Stimulated activated CD8-positive, alpha-beta memory T cell treated with anti-CD3 and anti-CD28 coated beads, Interleukin-15, amount 100 ng/mL, for 48 hours (primary cell): ENCODE results near the gene HDAC7.
A peak's percentile ranks its signal among the peaks of the same experiment; 100 is the strongest.
"Not testable (repeated sequence)": the region's sequence is repeated elsewhere in the genome, so short reads cannot be mapped to it uniquely, and the experiment has no call there.

Source experiments
- DNase-seq, 2 donors: peaks; one replicate each; pipeline ENCODE4 v3.0.0-alpha.2; 2020; ENCODE audit warnings: low read depth in 2 of 2

The HDAC7 gene

DNA sequence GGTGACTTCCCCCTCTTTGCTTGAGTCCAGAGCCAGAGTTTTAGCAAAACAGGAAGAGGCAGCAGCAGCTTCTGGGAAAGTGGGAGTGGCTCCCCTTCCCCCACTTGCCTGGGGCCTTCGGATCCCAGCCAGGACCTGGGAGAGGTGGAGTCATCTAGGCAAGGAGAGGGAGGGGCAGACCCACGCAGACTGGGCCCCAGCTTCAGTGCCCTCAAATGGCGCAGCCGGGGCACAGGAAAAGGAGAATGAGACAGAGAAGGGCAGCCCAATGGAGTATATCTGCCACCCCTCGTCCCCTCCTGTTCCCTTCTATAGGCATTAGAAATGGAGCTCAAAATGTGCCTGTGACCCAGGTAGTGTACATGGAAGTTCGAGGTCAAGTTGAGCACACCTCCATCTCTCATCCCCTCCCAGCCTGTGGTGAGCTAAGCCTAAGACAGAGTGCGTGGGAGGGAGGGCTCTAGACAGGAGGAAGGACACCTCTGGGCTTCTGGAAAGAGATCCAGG is 9.3 kb upstream of the HDAC7 start:
- DNase-seq, result no peak

DNA sequence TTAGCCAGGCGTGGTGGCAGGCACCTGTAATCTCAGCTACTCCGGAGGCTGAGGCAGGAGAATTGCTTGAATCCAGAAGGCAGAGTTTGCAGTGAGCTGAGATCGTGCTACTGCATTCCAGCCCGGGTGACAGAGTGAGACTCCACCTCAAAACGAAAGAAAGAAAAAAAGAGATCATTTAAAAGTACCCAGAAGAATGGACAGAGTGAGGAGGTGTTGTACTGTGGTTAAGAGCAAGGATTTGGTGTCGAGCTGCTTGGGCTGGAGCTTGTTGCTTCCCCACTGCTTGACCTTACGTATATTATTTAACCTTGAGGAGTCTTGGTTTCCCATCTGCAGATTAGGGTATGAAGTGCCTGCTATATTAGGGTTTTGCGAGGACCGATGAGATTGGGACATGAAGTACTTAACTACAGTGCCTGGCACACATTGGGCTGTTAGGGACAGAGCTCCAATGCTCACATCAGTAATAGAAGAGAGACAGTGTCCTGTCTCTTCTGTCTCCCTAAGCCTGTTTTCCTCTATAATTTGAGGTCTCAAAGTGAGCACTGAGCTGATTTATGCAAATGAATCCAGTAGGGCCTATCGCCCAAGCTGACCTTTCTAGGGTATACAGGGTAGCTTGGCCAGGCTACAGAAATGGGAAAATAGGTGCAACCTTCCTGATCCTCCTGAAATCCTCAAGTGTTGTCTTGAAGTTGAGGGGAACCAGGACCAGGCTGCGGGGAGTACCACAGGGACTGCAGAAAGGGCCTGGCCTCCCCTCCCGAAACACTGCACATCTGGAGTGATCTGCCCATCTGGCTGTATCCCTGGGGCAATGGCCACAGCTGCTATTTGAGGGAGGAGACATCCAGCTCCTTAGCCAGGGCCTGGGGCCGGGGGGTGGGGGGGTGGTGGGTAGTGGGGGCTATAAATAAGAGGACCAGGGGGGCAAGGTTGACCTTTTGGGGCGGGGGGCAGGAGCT is 8.6 kb upstream of the HDAC7 start:
- no peak for DNase-seq

DNA sequence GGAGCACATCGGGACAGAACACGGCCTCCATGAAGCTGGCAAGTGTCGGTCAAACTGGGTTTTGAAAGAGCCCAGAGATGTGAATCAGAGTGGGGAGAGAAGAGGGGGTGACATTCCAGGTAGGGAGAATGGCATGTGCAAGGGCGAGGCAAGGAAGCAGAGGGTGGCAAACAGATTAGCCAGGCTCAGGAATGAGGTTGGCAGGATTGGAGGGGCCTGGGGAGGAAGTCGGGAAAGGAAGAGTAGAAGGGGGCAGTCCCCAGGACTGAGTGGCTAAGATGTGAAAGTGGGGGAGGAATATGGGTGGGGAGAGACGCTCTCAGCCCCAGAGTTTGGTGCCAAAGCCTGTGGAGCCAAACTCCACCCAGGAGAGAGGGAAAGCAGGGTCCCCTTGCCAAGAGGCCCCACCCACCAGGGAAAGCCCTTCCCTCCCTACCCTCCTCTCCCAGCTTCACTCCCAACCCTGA is 5.5 kb upstream of the HDAC7 start:
- no peak for DNase-seq

DNA sequence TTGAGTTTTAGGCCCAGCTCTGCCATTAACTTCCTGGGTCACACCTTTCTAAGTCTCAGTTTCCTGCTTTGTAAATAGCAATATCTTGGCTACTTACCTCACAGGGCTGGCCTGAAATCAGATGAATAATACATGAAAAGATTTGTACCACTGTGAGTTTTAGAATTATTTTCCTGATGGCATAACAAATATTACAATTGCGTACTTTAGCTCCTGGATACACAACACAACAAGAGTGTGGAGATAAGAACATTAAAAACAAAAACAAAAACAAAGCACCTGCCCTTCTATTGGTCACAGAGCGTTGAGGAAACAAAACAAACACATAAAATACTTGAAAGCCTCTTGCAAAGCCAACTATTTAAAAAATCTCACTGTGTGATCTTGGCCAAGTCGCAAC is 4.9 kb upstream of the HDAC7 start:
- no peak for DNase-seq

DNA sequence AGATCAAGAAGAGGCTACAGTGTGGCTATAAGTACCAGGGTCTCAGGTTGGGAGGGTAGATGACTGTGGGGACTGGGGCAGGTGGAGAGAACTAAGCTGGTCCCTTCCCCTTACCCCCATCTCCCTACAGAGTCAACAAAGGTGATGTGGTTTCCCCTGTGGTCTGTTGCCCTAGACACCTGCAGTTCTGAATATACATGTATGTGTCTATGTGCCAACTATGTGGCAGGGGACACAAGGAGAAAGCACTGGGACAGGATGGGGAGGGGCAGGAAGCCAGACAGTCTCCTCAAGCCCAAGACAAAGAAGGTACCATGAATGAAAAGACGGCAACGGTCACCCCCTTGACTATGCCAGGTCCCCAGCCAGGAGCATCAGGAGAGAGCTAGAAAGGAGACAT is 4.5 kb upstream of the HDAC7 start:
- no peak for DNase-seq

DNA sequence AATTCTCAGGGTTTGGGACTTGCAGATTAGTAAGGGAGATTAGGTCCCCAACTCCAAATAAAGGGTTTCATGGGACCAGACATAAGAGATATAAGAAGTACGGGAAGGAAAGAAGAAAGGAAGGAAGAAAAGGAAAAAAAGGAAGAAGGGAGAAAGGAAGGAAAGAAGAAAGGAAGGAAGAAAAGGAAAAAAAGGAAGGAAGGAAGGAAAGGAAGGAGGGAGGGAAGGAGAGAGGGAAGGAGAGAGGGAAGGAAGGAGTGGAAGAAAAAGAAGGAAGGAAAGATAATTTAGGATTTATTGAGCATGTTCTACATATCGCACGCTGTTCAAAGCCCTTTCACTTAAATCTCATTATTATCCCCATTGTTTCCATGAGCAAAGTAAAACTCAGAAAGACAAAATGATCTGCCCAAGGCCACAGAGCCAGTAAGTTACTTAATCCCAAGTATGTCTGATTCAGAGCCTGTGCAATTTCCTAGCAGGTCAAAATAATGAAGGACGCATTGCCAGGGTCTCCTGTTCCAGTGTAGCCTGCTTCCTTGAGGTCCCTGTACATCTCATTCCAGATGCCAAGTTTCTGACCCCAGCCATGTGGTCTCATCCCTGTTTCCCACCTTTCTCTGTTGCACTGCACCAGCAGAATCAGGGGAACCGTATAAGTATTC is 3.9 kb upstream of the HDAC7 start:
- DNase-seq, result no peak

DNA sequence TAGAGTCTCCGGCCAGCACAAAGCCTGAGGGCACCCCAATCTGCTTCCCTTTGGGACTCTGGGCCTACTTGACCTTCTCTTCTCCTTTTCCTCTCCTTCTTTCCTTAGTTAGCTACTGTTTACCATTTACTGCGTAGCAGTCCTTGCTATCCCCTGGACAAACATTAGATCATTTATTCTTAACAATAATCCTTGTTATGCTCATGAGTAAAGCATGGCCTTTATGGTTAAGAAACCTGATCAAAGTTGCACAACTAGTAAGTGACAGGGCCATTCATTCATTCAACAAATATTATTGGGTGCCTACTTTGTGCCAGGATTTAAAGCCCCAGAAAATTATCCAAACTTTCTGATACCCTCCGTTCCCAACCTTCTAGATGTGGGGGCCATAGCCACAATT is 3.2 kb upstream of the HDAC7 start:
- DNase-seq, result no peak

DNA sequence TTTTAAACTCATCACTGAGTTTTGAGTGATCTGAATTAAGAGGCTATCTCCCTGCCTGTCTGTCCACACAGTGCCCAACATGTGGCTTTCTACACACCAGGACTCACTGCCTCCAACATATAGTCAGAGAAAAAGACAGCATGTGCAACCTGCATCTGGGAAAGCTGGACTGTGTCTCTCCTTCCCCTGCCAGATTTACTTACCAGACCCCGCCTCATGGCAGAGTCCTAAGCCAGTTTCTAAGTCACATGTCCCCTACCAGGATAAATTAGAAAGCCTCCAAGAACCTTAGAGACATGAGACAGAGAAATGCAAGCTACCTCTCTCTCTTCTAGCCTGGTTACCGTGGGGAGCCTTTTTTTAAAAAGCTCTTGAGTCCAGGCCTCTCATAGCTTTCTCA is 2.7 kb upstream of the HDAC7 start:
- no peak for DNase-seq

DNA sequence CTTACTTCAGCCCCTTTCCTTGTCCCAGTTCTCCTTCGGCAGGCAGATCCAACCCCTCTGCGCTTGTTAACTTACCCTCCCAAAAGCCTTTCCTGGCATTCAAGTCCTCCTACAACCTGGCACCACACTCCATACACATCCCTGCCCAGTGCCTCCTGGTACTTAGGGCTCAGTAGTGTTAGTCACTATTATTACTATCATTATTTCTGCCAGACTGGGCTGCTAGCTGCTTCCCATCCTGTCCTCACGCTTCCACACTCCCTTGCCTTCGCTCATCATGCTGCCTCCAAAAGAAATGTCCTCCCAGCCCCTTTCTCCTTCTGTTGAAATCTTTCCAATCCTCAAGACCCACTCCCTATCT is 1.6 kb upstream of the HDAC7 start:
- no peak for DNase-seq

DNA sequence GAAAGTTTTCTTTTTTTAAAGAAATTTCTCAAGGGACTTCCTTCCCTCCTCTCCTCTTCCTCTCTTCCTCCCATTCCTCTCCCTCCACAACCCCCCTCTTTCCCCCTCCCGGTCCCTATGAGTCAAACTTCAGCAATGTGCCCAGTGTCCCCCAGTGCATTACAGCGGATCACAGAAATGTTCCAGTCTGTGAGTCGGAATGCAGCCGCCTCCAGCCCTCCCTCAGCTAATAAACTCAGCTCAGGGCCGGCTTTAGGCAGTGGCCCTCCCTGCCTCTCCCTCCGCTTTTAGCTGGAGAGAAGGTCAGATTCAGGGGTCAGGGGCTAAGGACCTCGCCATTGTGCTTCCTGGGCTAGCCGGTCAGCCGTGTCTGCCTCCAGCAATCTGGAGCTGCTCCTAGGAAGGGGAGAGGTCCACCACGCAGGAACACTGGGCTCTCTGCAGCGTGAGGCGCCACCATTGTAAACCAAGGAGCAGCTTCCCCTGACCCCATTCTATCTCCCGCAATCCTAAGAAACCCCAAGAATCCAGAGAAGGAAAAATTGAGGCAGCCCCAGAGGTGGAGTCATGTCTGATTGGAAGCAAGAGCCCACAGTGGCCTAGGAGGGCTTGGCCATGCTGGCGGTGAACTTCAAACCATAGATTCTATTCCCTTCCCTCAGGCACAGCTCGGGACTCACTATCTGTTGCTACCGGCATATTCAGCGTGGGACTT is 1.1 kb upstream of the HDAC7 start:
- DNase-seq, result no peak

DNA sequence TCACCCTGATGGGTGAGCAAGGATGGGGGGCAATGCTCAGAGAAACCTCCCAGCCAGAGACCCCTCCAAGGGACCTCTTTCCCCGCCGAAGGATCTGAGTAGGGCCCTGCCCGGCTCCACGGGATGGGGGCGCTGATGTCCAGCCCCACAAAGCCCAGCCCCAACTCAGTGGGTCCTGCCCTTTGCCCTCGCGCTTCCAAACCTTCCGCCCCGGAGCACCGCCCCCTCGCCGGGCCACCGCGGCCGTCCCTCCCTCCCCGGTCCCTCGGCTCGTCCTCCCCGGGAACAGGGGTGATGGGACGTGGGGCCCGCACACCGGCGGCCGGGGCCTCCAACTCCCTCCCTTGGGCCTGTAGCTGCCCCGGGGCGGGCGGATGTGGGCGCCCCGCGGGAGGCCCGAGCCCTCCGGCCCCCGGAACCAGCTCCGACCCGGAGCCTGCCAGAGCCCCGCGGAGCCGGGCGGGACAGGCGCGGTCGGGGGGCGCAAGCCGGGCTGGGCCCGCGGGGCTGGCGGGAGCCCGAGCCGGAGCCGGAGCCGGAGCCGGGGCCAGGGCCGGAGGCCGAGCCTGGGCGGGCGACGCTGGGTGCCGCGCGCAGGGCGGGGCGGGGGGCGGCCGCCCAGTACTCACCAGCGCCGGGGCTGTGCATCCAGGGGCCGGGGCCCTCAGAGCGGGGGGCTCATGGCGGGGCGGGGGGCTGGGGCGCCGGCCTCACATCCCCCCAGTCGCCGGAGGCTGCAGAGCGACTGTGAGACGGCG is 386 bp downstream of the HDAC7 start:
- peak in 1 of 2 donors; percentile 53 for DNase-seq

DNA sequence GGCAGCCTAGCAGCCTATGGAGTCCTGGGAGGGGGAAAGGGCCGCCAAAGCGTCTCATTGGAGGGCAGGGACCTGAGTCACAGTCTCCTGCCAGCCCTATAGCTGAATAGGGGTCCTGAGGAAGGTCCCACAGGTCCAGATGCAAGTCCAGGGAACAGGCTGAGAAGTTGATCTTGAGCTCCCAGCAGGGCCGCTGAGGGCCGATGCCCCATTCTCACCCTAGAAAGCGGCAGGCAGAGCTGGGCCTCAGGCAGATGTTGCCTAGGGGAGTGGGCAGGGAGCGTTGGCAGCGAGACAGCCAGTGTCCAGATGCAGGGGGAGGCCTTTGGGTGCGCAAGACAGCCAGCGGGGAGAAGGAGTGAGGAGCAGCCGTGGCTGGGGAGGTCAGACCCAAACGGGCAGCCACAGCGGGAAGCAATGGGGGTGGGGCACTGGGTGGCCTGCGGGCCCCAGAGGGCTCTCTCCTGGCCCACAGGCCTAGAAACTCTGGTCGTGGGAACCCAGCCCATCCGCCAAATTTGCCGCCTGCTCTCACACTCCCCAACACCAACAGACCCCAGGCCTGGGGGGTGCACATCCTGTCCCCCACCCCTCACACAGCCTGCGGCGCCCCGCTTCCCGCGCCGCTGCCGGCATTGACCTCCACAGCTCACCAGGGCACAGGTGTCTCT is 1.1 kb downstream of the HDAC7 start:
- no peak for DNase-seq

DNA sequence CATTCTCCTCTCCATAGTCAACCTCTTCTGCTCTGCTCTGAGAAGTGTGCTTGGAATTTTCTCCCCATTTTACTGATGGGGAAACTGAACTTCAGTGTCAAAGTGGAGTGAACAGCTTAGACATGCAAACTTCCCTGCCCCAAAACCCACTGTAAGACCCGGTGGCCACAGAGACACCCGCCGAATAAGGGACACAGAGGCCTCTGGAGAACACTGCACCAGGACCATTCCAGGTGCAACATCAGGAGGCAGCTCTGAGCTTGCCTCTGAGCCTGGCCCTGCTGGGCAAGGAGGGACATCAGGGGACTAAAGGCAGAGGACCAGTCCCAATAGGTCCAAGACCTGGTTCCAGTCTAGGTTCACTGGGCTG is 1.7 kb downstream of the HDAC7 start:
- DNase-seq, result no peak

DNA sequence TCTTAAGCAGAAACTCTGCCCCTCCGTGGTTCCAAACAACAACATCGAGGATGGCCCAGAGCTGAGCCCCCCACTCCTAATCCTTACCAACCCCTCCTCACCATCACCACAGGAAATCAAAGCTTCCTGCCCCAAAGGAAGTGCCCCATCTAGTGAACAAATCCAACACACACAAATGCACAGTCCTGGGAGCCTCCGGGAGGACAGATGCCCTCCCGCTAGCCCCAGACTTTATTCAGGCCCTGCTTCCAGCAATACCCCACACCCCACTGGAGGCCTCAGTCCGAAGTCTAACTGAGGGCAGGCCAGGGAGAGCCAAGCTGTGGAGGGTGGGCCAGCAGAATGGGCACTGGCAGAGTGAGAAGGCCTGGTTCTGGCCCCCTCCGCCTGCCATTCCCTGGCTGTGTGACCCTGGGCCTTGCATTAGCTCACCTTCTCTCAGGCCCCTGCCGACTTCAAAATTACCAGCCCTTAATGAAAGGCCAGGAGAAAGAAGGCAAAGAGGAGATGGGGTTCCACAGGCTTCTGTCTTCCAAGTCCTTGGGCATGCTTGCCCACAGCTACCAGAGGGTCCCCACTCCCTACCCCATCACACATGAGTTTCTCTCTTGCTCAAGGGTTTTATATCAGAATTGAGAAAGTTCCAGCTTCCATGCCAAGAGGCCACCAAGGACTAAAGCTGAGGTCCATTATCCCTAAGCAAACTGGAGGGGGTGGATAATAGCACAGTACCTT is 2.3 kb downstream of the HDAC7 start:
- DNase-seq, result no peak

DNA sequence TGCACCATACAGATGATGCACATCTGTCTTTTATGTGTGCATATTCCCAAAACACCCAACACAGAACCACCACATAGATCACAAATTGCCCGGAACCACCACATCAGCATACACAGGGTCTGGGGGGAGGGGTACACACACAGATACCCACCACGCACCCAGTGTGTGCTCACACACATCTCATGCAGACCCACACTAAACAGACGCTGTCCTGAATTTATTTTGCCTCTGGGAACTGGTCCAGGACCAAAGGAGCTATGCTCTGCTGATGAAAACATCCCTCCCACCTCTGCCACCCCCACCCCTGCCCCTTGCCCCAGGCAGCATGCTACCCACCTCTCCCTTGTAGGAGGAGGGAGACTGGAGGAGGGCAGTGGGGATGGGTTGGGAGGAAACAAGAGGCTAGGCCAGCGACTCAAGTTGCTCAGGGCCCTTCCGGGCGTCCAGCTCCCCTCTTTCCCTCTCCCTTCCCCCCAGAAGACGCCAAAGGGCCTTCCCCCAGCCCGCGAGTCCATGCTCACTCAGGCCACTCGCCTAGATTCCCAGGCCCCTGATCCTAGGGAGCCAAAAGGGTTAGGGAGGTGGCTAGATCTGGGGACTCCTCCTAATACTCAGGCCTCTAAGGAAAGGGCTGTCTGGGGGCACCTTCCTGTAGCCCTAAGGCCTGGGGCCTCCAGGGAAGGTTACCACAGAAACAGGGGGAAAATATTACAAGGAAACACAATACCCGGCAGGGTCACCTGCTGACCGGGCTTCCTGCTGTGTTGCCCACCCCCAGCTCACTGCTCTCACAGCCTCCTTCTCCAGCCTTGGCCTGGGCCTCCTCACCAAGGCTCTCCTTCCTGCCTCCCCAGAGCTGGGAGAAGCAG is 3.1 kb downstream of the HDAC7 start:
- no peak for DNase-seq

DNA sequence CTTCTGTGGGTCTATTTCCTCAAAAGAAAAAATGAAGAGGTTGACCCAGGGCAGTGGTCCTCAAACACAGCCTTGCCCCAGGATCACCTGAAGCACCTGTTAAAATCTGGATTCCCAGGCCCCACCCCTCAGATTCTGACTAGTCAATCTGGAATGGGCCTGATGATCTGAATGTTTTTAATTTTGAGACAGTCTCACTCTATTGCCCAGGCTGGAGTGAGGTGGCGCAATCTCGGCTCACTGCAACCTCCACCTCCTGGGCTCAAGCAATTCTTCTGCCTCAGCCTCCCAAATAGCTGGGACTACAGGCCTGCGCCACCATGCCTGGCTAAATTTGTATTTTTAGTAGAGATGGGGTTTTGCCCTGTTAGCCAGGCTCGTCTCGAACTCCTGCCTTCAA is 4.3 kb downstream of the HDAC7 start:
- DNase-seq, result not testable (repeated sequence)

DNA sequence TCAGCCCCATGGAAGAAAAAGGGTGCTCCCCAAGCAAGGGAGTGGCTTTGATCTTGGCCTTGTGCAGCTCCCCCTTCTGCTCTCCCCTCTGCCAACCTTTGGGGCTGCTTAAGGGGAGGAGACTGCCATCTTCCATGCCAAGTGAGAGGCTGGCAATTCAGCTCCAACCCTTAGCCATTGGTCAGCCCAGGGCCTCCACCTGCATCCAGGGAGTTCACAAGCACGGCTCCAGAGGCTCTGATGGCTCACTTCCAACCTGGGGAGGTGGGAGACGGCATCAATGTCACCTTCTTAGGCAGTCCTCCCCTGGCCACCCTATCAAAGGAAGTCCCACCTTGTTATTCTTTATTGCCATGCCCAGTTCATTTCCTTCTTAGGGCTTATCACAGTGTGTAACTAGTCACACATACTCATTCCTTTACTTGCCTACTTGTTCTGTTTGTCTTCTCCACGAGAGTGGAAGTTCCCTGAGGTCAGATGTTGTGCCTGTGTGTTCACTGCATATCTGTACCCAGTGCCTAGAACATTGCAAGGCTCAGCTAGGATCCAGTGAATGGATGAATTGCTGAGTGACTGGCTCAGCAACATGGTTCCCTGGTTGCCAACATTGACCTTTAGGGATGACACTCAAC is 5.0 kb downstream of the HDAC7 start:
- no peak for DNase-seq

DNA sequence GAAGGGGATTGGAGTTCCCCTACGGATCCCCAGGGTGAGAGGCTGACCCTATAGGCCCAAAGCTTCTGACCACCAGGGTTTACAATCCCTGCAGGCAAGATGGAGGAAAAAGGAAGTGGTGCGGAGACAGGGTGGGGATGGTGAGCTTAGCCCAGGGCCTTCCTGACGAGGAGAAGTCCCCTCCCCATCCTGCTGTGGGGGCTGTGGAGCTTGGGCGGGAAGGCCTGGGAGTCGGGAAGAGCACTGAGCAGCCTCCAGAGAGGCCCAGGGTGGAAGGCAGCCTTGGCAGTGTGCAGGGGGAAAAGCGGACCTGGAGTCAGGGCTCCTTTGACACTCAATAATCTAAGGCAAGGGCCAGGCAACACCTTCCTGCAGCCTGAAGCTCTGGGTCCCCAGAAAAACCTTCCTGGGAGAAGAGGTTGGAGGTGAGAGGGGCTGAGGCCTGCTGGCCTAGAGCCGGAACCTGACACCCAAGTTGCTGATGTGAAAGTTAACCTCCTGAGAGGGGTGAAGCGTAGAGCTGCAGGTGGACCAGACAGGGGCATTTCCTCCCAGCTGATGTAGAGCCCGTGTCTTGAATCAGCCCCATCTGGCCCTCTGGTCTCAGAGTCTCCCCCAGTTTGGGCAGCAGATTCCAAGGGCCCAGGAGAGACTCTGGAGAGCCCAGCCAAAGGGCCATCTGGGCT is 6.0 kb downstream of the HDAC7 start:
- DNase-seq, result no peak
